Measurements from ENCODE around the gene RPS6KA4. TPM values are rescaled to one million over a fixed set of nuclear protein-coding genes. Genes with fewer than 3 reads are reported as not detected.

The RPS6KA4 gene
- polyA plus RNA-seq, 4 donors: 10.5 to 15.4 (median 11.5) TPM

- DNase-seq (ENCODE audit: low read depth in 4 of 4, low spot score in 3 of 4): no peak
Measured at GRCh38 chr11:64344787-64345186, 14.2 kb upstream of the RPS6KA4 start.

GRCh38 chr11:64347193-64347867, 11.6 kb upstream of the RPS6KA4 start:
- no peak for DNase-seq (ENCODE audit: low read depth in 4 of 4, low spot score in 3 of 4)

- DNase-seq (ENCODE audit: low read depth in 4 of 4, low spot score in 3 of 4): no peak
Measured at GRCh38 chr11:64348383-64349024, 10.5 kb upstream of the RPS6KA4 start.

- no peak for DNase-seq (ENCODE audit: low read depth in 4 of 4, low spot score in 3 of 4)
Measured at GRCh38 chr11:64349025-64349387, 10.0 kb upstream of the RPS6KA4 start.

- DNase-seq (ENCODE audit: low read depth in 4 of 4, low spot score in 3 of 4): no peak
Measured at GRCh38 chr11:64349404-64349803, 9.6 kb upstream of the RPS6KA4 start.

GRCh38 chr11:64351136-64351631, 7.8 kb upstream of the RPS6KA4 start:
- no peak for DNase-seq (ENCODE audit: low read depth in 4 of 4, low spot score in 3 of 4)

GRCh38 chr11:64352099-64352994, 6.6 kb upstream of the RPS6KA4 start:
- DNase-seq (ENCODE audit: low read depth in 4 of 4, low spot score in 3 of 4): no peak

GRCh38 chr11:64352995-64353714, 5.8 kb upstream of the RPS6KA4 start:
- no peak for DNase-seq (ENCODE audit: low read depth in 4 of 4, low spot score in 3 of 4)

GRCh38 chr11:64353715-64354506, 5.1 kb upstream of the RPS6KA4 start:
- DNase-seq (ENCODE audit: low read depth in 4 of 4, low spot score in 3 of 4): no peak

- DNase-seq (ENCODE audit: low read depth in 4 of 4, low spot score in 3 of 4): no peak
Measured at GRCh38 chr11:64355078-64355940, 3.7 kb upstream of the RPS6KA4 start.

- DNase-seq (ENCODE audit: low read depth in 4 of 4, low spot score in 3 of 4): no peak
Measured at GRCh38 chr11:64356498-64357411, 2.2 kb upstream of the RPS6KA4 start.

GRCh38 chr11:64357446-64357845, 1.5 kb upstream of the RPS6KA4 start:
- DNase-seq (ENCODE audit: low read depth in 4 of 4, low spot score in 3 of 4): no peak

GRCh38 chr11:64357904-64358535, 942 bp upstream of the RPS6KA4 start:
- no peak for DNase-seq (ENCODE audit: low read depth in 4 of 4, low spot score in 3 of 4)

- DNase-seq (ENCODE audit: low read depth in 4 of 4, low spot score in 3 of 4): no peak
Measured at GRCh38 chr11:64358536-64358906, 441 bp upstream of the RPS6KA4 start.

- DNase-seq (ENCODE audit: low read depth in 4 of 4, low spot score in 3 of 4): no peak
Measured at GRCh38 chr11:64359712-64360445, 917 bp downstream of the RPS6KA4 start.

- DNase-seq (ENCODE audit: low read depth in 4 of 4, low spot score in 3 of 4): no peak
Measured at GRCh38 chr11:64360448-64360921, 1.5 kb downstream of the RPS6KA4 start.

GRCh38 chr11:64361659-64362058, 2.7 kb downstream of the RPS6KA4 start:
- no peak for DNase-seq (ENCODE audit: low read depth in 4 of 4, low spot score in 3 of 4)

Data from right renal pelvis (tissue), 4 donors.